Measurements from ENCODE around the gene ATP6V1G1. TPM values are rescaled to one million over a fixed set of nuclear protein-coding genes. Genes with fewer than 3 reads are reported as not detected.

Gene ATP6V1G1
- total RNA-seq, 1 donor from 2014 or later: 56.9 TPM

DNA sequence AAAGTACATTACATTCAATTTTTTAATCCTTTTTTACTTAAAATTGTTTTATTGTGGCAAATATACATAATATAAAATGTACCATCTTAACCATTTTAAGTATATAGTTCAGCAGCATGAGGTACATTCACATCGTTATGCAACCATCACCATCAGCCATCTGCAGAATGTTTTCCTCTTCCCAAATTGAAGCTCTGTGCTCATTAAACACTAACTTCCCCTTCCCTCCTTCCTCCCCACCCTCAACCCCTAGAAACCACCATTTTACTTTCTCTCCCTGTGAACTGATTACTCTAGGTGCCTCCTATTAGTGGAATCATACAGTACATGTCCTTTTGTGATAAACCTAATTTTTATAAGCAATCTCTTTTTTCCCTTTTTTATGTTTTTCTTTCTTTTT is 54.4 kb downstream of the ATP6V1G1 start:
- Histone ChIP-seq H3K27me3 (ENCODE audit: control insufficient read depth in 3 of 3, insufficient read depth in 3 of 3, low read length in 3 of 3) (no peaks in the 10 kb centered on the region), H3K9ac (ENCODE audit: low read depth in 1 of 3, low read length in 3 of 3) (no peak overlapping the region), H3K27ac (ENCODE audit: low read depth, low read length) (no peak overlapping the region), H3K36me3 (ENCODE audit: control insufficient read depth in 3 of 3, insufficient read depth in 3 of 3, low read length in 3 of 3) (peaks cover 23 to 40% (median 32%) of the 10 kb centered on the region in 3 donors), H3K9me3 (ENCODE audit: control insufficient read depth in 3 of 3, low read length in 3 of 3) (peaks cover 0 to under 1% (median 0%) of the 10 kb centered on the region in 3 donors), H3K4me3 (ENCODE audit: low read length in 3 of 3) (no peak overlapping the region), H3K4me1 (ENCODE audit: control insufficient read depth in 3 of 3, insufficient read depth in 3 of 3, low read length in 3 of 3) (no peaks in the 10 kb centered on the region)

DNA sequence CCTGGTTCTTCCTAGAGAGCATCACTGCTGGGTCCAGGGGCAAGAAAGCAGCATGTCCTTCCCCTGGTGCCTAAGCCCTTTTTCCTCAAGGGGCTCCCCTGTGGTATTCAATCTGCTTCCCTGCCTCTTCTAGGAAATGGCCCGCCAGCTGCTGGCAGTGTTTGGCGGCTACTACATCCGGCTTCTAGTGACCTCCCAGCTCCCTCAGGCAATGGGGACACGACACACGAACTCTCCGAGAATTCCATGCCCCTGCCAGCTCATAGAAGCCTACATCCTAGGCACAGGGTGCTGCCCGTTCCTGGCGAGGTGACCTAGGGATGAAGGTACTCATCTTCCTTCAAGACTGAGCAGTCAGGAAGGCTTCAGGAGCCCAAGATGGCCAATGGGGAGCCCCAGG is 55.4 kb downstream of the ATP6V1G1 start:
- Histone ChIP-seq H3K27me3 (ENCODE audit: control insufficient read depth in 3 of 3, insufficient read depth in 3 of 3, low read length in 3 of 3) (no peaks in the 10 kb centered on the region), H3K4me3 (ENCODE audit: low read length in 3 of 3) (no peak overlapping the region), H3K4me1 (ENCODE audit: control insufficient read depth in 3 of 3, insufficient read depth in 3 of 3, low read length in 3 of 3) (no peaks in the 10 kb centered on the region), H3K9ac (ENCODE audit: low read depth in 1 of 3, low read length in 3 of 3) (no peak overlapping the region), H3K27ac (ENCODE audit: low read depth, low read length) (no peak overlapping the region), H3K9me3 (ENCODE audit: control insufficient read depth in 3 of 3, low read length in 3 of 3) (peaks cover 0 to 3% (median 0%) of the 10 kb centered on the region in 3 donors), H3K36me3 (ENCODE audit: control insufficient read depth in 3 of 3, insufficient read depth in 3 of 3, low read length in 3 of 3) (peaks cover 20 to 37% (median 32%) of the 10 kb centered on the region in 3 donors)

DNA sequence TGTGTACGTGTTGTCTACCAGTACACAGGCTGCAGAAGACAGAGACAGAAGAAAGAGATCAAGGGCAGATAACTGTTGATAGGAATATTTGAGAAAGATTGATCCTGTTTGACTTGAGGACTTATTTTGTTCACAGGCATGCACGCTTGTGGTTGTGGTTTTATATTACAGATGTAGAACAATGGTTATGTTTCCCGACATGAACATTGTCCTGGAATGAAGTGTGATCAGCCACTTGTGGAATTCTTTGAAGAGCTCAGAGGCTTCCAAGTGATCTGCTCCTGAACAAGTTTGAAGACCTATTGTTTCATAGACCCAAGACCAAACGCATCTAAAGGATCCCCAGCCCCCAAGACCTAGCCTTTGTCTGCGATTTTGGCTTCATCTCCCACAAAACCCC is 56.3 kb downstream of the ATP6V1G1 start:
- Histone ChIP-seq H3K36me3 (ENCODE audit: control insufficient read depth in 3 of 3, insufficient read depth in 3 of 3, low read length in 3 of 3) (peaks cover 18 to 34% (median 29%) of the 10 kb centered on the region in 3 donors), H3K27me3 (ENCODE audit: control insufficient read depth in 3 of 3, insufficient read depth in 3 of 3, low read length in 3 of 3) (no peaks in the 10 kb centered on the region), H3K4me3 (ENCODE audit: low read length in 3 of 3) (no peak overlapping the region), H3K9me3 (ENCODE audit: control insufficient read depth in 3 of 3, low read length in 3 of 3) (peaks cover 0 to 3% (median 0%) of the 10 kb centered on the region in 3 donors), H3K9ac (ENCODE audit: low read depth in 1 of 3, low read length in 3 of 3) (no peak overlapping the region), H3K4me1 (ENCODE audit: control insufficient read depth in 3 of 3, insufficient read depth in 3 of 3, low read length in 3 of 3) (no peaks in the 10 kb centered on the region), H3K27ac (ENCODE audit: low read depth, low read length) (no peak overlapping the region)

Small RNAs within 50 kb of the gene (small RNA-seq; reads per million reads assigned to genes)
- not detected for gene RF00019

Other genes starting within 250 kb of the ATP6V1G1 start
- 6.3 TPM for gene AKNA, start 199.8 kb upstream of the ATP6V1G1 start, total RNA-seq
- 0.52 TPM for gene WHRN, start 82.3 kb upstream of the ATP6V1G1 start, total RNA-seq
- gene TMEM268, start 23.5 kb downstream of the ATP6V1G1 start, total RNA-seq: 2.6 TPM
- not detected for gene TEX53, start 70.0 kb downstream of the ATP6V1G1 start, total RNA-seq
- gene TEX48, start 94.4 kb downstream of the ATP6V1G1 start, total RNA-seq: not detected
- gene TNFSF15, start 218.3 kb downstream of the ATP6V1G1 start, total RNA-seq: 0.52 TPM